CD4-positive, alpha-beta T cell treated with Interleukin-1 beta for 1 hour (primary cell): ENCODE data around the gene MDM2.
"Not testable (repeated sequence)": the region's sequence is repeated elsewhere in the genome, so short reads cannot be mapped to it uniquely, and the experiment has no call there.

Experiments used
- DNase-seq, 2 donors: peaks; one replicate each; pipeline ENCODE4 v3.0.0-alpha.2; 2020 to 2022

Gene MDM2

DNA sequence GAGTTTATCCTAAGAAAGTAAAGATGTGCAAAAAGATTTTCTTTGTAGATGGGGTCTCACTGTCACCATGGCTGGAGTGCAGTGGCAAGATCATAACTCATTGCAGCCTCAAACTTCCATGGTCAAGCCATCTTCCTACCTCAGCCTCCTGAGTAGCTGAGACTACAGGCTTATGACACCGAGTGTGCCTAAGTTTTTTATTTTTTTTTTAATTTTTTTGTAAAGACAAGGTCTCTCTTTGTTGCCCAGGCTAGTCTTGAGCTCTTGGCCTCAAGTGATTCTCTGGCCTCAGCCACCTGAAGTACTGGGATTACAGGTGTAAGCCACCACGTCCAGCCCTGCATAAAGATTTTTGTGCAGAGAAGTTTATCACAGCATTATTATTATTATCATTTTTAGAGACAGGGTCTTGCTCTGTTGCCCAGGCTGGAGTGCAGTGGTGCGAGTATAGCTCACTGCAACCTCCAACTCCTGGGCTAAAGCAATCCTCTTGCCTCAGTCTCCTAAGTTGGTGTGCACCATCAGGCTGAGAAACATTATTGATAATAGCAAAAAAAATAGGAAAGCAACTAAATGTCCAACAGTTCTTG, 19.3 kb upstream of the MDM2 start:
- no peak for DNase-seq

DNA sequence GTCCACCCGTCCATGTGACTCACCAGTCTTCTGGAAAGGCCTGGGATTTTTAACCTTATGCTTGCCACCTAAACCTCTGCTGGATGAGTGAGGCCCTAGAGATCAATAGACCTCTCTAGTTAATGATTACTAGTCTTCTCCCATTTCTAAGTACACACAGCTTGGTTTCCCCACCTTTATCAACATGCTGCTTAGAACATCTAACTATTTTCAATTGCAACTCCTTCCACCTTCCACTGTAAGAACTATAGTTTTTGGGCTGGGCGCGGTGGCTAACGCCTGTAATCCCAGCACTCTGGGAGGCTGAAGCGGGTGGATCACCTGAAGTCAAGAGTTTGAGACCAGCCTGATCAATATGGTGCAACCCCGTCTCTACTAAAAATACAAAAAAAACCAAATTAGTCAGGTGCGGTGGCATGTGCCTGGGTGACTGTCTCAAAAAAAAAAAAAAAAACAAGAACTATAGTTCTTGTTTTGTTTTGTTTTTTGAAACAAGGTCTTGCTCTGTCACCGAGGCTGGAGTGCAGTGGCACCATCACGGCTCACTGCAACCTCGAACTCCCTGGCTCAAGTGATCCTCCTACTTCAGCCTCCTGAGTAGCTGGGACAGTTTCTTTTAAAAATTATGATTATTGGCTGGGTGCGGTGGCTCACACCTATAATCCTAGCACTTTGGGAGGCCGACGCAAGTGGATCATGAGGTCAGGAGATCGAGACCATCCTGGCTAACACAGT, 18.7 kb upstream of the MDM2 start:
- no peak for DNase-seq

DNA sequence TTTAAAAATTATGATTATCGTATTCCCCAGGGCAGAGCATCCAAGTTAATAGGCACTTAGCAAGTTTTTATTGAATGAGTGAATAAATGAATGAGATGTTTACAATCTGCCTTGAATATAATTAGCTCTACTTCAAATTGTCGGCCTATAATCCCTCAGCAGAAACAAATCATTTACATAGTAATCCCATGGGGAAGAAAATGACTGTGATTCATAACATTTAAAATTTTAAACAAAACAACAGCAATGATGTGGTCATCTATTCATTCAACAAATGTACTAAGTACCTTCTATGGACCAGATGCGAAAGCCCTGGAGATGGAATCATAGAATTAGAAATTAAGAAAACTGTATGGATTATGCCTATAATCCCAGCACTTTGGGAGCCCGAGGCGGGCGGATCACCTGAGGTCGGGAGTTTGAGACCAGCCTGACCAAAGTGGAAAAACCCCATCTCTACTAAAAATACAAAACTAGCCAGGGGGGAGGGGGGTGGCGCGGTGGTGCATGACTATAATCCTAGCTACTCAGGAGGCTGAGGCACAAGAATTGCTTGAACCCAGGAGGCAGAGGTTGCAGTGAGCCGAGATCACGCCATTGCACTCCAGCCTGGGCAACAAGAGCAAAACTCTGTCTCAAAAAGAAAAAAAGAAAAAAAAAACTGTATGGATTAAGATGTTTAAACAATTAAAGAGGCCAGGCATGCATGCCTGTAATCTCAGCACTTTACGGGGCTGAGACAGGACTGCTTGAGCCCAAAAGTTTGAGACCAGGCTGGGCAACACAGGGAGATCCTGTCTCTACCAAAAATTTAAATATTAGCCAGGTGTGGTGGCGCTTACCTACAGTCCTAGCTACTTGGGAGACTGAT, 17.7 kb upstream of the MDM2 start:
- no peak for DNase-seq

DNA sequence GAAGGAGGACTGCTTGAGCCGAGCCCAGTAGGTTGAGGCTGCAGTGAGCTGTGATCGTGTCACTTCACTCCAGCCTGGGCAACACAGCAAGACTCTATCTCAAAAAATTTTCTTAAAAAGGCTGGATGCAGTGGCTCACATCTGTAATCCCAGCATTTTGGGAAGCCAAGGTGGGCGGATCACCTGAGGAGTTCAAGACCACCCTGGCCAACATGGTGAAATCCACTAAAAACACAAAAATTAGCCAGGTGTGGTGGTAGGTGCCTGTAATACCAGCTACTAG, 17.1 kb upstream of the MDM2 start:
- no peak for DNase-seq

DNA sequence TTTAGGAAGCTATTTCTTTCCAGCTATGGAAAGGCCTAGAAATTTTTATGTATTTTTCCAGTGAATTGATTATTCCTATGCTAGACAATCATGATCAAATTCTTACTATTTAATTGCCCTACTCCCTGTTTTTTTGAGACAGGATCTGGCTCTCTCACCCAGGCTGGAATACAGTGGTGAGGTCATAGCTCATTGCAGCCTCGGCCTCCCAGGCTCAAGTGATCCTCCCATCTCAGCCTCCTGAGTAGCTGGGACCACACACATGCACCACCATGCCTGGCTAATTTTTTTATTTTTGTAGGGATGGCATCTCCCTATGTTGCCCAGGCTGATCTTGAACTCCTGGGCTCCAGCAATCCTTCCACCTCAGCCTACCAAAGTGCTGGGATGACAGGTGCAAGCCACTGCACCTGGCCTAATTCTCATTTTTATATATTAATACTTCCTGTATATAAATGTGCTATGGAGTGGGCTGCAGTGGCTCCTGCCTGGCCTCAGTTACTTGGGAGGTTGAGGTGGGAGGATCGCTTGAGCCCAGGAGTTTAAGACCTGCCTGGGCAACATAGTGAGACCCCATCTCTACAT, 16.0 kb upstream of the MDM2 start:
- DNase-seq, result no peak

DNA sequence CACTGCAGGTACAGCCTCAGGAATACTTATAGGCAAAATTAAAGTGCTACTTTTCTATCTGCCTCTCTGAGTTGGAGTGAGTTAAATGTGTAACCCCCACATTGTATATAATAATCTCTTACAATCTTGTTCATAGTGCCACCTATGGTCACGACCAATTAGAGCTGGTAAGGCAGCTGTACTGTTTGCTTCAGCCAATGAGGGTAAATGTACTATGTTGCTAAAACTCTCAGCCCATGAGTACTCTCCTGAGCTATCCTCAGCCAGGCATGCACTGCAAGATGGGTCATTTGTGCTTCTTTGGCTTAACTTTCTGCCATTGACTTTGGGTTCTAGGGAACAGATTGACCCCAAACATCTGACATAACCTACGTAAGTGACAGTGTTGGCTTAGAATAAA, 15.0 kb upstream of the MDM2 start:
- peak; percentile 43 to 68 for DNase-seq

DNA sequence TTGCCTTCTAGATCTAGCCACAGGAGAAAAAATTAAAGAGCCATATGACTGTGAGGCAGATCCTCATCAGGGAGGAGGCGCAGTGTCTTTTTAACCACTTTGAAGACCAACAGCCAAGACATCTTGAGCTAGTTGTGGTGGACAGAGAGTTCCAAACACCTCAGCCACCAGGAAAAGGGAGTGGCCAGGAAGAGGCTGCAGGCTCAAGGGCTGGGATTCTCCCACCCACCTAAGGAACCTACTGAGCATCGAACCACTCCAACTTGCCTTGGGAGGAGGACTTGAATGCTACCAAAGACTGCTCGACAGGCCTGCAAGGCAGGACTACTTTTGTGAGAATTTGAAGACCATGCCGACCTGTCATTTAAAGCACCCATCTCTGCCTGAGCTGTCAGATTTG, 14.5 kb upstream of the MDM2 start:
- DNase-seq, result no peak

DNA sequence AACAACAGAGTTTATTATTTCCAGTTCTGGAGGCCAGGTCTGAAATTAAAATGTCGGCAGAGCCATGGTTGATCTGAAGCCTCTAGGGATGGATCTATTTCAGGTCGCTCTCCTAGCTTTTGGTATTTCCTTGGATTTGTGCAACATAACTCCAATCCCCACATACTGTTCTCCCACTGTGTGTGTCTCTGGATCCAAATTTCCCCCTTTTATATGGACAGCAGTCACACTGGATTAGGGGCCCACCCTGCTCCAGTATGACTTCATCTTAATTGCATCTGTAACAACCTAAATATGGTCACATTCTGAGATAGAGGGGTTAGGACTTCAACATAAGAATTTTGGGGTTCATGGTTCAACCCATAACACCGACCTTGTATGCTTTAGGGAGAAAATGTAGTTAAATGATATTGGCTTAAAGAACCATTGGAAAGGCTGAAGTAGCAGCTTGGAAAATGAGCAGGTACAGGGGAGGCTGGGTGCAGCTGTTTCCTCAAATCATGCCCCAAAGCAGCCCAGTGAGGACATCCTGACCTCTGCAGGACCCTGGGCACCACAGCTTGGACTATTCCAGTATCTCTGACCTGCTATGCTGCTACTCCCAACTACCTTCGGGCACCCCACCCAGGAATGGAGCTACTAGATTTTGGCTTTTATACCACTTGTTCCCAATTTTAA, 13.9 kb upstream of the MDM2 start:
- no peak for DNase-seq

DNA sequence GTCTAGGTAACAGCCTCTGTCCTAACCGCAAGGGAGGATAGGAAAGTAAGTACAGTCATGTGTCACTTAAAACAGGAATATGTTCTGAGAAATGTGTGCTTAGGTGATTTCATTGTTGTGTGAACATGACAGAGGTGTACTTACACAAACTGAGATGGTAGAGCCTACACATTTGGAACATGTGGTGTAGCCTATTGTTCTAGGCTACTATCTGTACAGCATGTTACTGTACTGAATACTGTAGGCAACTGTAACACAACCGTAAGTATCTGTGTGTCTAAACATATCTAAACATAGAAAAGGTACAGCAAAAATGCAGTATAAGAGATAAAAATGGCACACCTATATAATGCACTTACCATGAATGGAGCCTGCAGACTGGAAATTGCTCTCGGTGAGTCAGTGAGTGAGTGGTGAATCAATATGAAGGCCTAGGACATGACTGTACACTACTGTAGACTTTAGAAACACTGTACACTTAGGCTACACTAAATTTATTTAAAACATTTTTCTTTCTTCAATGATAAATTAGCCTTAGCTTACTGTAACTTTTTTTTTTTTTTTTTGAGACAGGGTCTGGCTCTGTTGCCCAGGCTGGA, 13.2 kb upstream of the MDM2 start:
- no peak for DNase-seq

DNA sequence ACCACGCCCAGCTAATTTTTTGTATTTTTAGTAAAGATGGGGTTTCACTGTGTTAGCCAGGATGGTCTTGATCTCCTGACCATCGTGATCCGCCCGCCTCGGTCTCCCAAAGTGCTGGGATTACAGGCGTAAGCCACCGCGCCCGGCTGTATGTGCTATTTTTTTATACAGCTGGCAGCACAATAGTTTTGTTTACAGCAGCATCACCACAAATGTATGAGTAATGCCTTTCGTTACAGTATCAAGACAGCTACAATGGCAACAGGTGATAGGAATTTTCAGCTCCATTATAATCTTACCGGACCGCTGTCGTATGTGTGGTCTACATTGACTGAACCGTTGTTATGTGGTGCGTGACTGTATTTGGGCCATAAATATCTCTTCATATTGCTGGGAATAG, 11.6 kb upstream of the MDM2 start:
- no peak for DNase-seq

DNA sequence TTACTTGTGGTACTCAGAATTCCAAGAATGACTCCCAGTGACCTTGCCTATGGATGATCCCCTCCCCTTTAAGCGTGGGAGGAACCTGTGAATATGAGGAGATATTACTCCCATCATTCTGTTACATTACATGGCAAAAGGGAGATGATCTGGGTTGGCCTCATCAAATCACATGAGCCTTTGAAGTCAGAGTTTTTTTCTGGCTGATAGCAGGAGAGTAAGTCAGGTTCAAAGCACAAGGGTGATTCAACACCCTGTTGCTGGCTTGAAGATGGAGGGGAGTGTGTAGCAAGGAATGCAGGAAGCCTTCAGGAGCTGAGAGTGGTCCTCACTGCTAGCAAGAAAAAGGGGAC, 9.1 kb upstream of the MDM2 start:
- no peak for DNase-seq

DNA sequence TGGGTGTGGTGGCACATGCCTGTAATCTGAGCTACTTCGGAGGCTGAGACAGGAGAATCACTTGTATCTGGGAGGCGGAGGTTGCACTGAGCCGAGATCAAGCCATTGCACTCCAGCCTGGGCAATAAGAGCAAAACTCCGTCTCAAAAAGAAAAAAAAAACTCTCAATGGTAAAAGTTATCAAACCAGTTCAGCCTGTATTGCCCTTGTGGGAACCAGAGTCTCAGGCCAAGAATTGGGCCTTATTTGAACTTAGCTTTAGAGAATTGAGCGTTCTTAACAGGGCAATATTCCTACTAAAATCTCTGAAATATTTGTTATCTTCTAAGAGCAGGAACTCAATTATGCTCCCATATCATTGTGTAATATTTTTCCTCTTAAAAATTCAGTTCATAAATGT, 7.7 kb upstream of the MDM2 start:
- DNase-seq, result no peak

DNA sequence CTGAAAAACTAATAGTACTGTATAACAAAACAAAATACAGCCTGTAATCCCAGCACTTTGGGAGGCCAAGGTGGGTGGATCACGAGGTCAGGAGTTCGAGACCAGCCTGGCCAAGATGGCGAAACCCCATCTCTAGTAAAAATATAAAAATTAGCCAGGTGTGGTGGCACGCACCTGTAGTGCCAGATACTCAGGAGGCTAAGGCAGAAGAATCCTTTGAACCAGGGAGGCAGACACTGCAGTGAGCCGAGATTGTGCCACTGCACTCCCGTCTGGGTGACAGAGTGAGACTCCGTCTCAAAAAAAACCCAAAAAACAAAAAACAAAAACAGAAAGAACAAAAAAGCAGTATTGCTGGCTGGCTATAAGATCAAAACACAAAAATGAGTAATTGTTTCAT, 6.9 kb upstream of the MDM2 start:
- not testable (repeated sequence) for DNase-seq

DNA sequence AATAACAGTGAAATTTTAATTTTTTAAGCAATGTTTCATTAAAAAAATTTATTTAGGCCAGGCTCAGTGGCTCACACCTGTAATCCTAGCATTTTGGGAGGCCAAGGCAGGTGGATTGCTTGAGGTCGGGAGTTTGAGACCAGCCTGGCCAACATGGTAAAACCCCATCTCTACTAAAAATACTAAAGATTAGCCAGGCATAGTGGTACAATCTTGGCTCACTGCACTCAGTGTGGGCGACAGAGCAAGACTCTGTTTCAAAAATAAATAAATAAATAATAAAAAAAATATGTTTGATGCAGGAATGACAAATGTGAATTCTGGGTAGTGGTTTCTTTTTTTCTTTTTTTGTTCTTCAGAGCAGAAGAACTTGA, 5.6 kb upstream of the MDM2 start:
- not testable (repeated sequence) for DNase-seq

DNA sequence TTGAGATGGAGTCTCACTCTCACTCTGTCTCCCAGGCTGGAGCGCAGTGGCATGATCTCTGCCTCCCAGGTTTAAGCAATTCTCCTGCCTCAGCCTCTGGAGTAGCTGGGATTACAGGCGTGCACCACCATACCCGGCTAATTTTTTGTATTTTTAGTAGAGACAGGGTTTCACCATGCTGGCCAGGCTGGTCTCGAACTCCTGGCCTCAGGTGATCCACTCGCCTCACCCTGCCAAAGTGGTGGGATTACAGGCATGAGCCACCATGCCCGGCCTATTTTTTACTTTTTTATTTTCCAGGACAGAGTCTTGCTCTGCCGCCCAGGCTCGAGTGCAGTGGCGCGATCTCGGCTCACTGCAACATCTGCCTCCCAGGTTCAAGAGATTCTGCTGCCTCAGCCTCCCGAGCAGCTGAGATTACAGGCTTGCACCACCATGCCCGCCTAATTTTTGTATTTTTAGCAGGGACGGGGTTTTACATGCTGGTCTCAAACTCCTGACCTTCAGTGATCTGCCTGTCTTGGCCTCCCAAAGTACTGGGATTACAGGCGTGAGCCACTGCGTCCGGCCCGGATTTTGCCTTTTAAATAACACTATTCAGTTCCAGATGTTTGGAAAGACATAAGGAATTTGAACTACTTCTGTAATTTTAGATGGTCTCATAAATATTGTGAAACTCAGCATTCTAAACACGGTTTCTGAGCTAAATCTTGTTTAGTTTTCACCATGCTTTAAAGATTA, 4.9 kb upstream of the MDM2 start:
- DNase-seq, result not testable (repeated sequence)

DNA sequence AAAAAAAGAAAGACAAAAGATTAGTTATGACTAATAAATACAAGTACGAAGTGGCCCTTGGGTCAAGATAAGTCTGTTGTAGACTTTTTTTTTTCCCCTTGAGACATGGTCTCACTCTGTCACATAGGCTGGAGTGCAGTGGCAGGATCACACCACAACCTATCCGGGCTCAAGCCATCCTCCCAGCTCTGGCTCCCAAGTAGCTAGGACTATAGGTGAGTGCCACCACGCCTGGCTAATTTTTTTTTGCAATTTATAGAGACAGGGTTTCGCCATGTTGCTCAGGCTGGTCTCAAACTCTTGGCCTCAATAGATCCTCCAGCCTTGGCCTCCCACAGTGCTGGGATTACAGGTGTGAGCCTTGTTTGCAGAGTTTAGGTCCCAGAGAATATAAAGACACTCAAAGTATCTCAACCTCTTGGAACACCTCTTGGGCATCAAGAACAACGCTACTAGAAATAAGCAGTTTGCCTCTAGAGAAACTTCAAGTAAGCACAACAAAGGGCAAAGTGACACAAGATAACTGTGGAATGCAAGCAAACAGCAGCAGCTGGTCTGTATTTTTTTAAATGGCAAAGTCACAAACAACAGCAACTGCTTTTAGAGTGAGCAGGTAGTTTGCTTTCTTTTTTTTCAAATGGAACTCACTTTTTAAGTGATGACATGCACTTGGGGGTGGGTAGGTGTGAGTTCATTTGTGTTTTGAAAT, 3.9 kb upstream of the MDM2 start:
- DNase-seq, result no peak

DNA sequence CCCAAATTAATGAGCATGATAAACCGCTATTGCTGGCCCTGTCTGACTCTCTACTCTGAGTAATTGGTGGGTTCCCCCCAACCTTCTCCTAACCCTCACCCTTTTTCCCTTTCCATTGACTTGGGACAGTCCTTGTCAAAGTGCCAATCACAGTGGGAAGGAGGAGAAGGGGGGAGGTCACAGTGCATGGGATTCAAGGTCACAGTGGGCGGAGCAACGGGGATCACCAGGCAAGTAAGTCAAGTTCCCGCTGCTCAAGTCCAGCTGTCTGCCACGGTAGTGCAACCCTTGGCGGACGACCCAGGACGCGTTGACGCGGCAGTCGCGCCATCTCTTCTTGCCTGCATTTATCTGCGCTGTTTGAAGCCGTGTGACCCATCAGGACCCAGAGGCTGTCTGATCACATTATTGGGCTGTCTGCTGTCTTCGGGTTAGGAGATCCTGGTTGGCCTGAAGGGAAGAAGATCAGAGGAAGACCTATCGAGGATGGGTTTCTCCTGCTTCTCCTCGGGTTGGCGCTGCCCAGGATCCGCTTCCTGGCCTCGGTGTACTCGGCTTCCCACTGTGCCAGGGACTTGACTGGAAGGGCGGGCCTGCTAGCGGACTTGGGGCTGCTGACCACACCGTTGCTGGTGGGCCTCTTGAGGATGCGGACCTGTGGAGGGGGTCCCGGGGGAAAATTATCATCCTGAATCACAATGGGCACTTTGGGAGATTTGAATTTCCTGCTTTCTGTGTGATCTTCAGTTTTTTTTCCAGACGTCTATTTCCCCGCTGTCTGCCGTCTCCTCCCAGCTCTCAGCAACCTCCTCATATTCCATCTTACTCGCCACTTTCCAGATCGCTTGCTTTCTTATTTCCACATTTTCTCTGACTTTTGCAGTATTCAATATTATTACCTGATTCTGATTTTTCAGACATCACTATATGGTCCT, 3.1 kb upstream of the MDM2 start:
- no peak for DNase-seq

DNA sequence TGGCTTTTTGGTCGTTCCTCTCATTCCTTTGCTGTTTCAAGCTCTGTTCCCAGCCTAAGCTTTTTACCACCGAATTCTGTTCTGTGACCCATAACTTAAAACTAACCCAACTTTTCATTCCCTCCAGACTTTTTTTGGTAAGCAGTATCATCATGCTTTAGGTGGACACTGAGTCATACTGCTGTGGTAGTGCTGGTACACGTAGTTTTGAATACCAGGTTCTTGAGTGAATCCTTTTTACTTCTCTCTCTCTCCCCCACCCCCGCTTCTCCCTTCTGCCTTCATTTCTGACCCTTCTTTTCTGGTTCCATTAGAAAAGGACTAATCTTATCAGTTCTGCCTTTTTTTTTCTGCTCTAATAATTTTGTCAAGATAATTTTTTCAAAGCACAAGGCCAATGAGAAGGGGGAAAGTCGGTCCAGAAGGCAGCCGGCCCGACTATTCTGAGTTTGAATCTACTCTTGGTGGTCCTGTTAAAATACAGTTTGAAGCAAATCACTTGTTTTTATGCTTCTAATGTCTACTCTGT, 2.3 kb upstream of the MDM2 start:
- no peak for DNase-seq

DNA sequence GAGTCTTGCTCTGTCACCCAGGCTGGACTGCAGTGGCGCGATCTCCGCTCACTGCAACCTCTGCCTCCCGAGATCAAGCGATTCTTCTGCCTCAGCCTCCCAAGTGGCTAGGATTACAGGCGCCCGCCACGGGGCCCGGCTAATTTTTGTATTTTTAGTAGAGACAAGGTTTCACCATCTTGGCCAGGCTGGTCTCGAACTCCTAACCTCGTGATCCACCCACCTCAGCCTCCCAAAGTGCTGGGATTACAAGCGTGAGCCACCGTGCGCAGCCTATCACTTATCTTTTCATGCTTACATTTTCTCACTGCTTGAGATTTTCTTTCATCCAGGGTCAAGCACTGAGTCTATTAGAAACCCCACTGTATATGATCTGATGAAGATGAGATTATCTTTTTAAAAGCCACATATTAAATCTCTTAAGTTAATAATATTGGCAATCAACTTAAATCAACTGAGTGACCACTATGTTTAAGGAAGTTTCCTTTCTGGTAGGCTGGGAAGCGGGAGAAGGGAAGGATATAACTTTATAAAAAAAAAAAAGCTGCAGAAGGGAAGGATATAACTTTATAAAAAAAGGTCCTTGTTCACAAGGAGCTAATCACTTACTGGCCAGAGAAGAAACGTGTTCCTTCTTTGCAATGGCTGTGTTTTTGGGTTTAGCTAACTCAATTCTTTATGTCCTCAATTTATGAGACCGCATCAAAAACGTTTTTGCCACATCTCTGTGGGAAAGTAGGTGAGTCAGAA, 1.3 kb upstream of the MDM2 start:
- no peak for DNase-seq

DNA sequence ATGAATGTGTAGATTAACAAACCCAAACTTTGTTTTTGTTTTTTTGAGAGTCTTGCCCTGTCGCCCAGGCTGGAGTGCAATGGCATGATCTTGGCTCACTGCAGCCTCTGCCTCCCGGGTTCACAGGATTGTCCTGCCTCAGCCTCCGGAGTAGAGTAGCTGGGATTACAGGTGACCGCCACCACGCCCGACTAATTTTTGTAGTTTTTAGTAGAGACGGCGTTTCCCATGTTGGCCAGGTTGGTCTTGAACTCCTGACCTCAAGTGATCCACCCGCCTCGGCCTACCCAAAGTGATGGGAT, 752 bp upstream of the MDM2 start:
- not testable (repeated sequence) for DNase-seq
